Pancreas (tissue), 10 donors: Measurements from ENCODE around the gene KCNH1. TPM values are rescaled to one million over a fixed set of nuclear protein-coding genes. Genes with fewer than 3 reads are reported as not detected.

ENCODE experiments used
- ATAC-seq, 4 donors: fragments of 200-7000 bp; cut with Tn5 transposase; one replicate each; pipeline versions ENCODE4 v1.8.0 to v1.9.1; 2020; ENCODE audit warnings: mild to moderate bottlenecking in 4 of 4, moderate library complexity in 4 of 4
- DNase-seq, 6 donors: peaks; one replicate each; pipeline ENCODE4 v3.0.0-alpha.2; 2020
- FAIRE-seq: peaks from 2 replicates; lab custom pipeline; 2012; peaks lifted over from hg19 to GRCh38; lab: Jason Lieb, UNC
- H3K27ac ChIP-seq, 4 donors: fragments of 200-600 bp; sonication (generic); 1 replicate in 3 of 4; 2 replicates in 1 of 4; pipeline versions ENCODE4 v1.5.0 to v1.8.0; 2020
- H3K27me3 ChIP-seq, 4 donors: fragments of 200-600 bp; one replicate each; pipeline ENCODE4 v1.8.0; 2021
- H3K36me3 ChIP-seq, 3 donors: fragments of 200-600 bp; sonication (generic) in 1 of 3; one replicate each; pipeline versions ENCODE4 v1.5.0 to v1.8.0; 2020 to 2021
- H3K4me1 ChIP-seq, 3 donors: fragments of 200-600 bp; one replicate each; pipeline ENCODE4 v1.8.0; 2021
- H3K4me3 ChIP-seq, 4 donors: fragments of 200-600 bp; sonication (generic) in 2 of 4; one replicate each; pipeline versions ENCODE4 v1.5.0 to v1.8.0; 2020 to 2021
- H3K9me3 ChIP-seq, 4 donors: fragments of 200-600 bp; one replicate each; pipeline ENCODE4 v1.8.0; 2021
- CTCF ChIP-seq, 4 donors: fragments of 200-600 bp; sonication (generic) in 3 of 4; IDR thresholded peaks; one replicate each; pipeline versions ENCODE4 v1.5.0 to v1.8.0; 2021; ENCODE audit warnings: antibody characterized with exemption in 4 of 4
- WGBS, 2 donors: extraction: QIAGEN DNeasy Blood & Tissue Kit; methylation state at CpG; one replicate each; pipeline ENCODE4 v1.1.7; 2013; 5-methylcytosine and 5-hydroxymethylcytosine counted together
- intact Hi-C, 3 donors: fragments of 100-400 bp; cut with DNase I; formaldehyde crosslinking; loops; one replicate each; pipeline versions ENCODE4 v1.11.1 to v1.14.2; 2022
- polyA plus RNA-seq, 2 donors: library from polyadenylated mRNA; stranded (reverse); fragments of 200-250 nt; gene quantifications; one replicate each; pipeline ENCODE4 v1.2.3, GENCODE V29; 2013
- total RNA-seq, 6 donors: library from RNA; stranded (reverse); fragmentation: NEBNext Ultra II Directional in 4 of 6; extraction: Animal tissue kit (Norgen Biotek cat#: 25700) in 4 of 6; gene quantifications; one replicate each; pipeline versions ENCODE4 v1.2.1 to v1.2.4, GENCODE V29; 2021 to 2023
- donor health status: healthy with polysubstance abuse.
- donor health status: DM: no; HTN: no; CAD: no; lungs with moderate emphysema.
- donor health status: DM: no; HTN: no; CAD: no.
- donor health status: control.
- donor health status: control.
- donor health status: Bipolar disorder and iron deficiency.
- donor health status: DM: yes; HTN: yes; CAD: no.
- donor health status: DM: no; HTN: no; CAD: no.
- donor health status: DM: no; HTN: no; CAD: no.
- donor health status: DM: yes; HTN: yes; CAD: no.

Gene KCNH1
- total and polyA plus RNA-seq, 8 donors = 0.24 to 0.61 (median 0.36) TPM

DNA sequence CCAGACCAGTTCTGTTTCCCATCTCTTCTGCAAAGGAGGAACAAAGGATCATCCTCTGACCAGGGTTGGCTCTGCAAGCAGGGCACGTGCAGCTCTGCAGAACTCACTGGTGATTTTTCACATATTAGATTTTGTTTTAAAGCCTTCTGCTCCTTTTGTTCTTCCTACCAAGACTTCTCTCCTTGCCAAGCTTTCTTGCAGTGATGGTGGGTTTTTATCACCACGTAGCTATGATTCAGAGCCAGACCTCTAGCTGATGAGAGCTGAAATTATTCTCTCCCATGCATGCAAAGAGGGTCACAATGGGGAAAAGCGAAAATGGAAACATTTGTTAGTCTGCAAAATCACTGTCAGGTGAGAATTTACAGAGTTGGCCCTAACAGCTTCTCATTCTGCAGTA, 225.2 kb downstream of the KCNH1 start:
- 54 to 59% methylated on average over 3 of the region's 3 CpGs for WGBS, 2 donors
- Histone ChIP-seq H3K4me3 (no peak overlapping the region), H3K36me3 (no peaks in the 10 kb centered on the region), H3K27ac (no peak overlapping the region), H3K27me3 (no peaks in the 10 kb centered on the region), H3K9me3 (no peaks in the 10 kb centered on the region), H3K4me1 (no peaks in the 10 kb centered on the region)
- TF ChIP-seq CTCF (IDR thresholded peaks at IDR 0.05) = no peak
- FAIRE-seq (no peak), DNase-seq (no peak), ATAC-seq (no peak)
- intact Hi-C loops = no loop called here

DNA sequence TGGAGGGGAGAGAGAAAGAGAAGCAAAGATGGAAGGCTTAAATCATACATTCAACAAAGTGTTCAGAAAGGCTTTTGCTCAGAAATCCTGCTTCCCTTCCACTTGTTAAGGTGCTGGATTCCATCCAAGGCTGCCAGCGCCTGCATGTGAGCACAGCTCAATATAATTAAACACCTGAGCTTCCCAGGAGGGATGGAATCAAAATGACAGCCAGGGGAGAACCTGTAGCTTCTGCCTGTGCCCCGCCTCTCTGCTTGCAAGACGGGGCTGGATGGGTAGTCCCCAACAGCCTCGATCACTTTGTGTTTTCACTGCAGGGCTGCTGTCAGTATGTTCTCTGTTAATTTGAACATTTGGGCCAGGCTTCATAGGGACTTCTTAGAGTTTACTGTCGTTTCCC, 225.7 kb downstream of the KCNH1 start:
- Histone ChIP-seq H3K36me3 (no peaks in the 10 kb centered on the region), H3K27ac (no peak overlapping the region), H3K4me1 (no peaks in the 10 kb centered on the region), H3K9me3 (no peaks in the 10 kb centered on the region), H3K27me3 (no peaks in the 10 kb centered on the region), H3K4me3 (no peak overlapping the region)
- WGBS, 2 donors = 42 to 46% methylated on average over 5 of the region's 5 CpGs
- FAIRE-seq (no peak), DNase-seq (peak in 1 of 6 donors; percentile 25), ATAC-seq (no peak)
- intact Hi-C loops = no loop called here
- no peak for TF ChIP-seq CTCF (IDR thresholded peaks at IDR 0.05)

DNA sequence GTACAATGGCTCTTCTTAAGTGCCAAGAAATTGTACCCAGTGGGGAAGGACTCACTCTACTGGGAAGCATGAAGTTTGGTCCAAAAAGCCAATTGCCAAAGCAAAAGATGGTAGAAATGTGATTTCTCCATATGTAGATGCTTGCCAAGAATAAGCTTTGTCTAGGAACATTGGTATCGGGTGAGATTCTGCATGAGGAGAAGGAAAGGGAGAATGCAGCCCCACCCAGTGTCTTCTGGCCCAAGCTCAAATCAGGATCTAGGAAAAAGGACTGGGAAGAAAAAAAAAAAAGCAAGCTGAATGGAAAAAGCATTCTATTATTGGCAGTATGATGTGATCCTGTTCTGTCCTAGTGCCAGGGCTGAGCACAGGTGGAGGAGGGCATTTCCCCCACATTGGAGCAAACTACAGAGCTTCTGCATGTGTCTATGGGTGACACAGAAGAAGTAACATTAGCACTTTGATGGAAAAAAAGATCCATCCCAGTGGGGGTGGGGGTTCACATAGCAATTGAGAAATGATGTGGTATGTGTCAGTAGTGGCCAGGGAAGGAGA, 226.6 kb downstream of the KCNH1 start:
- H3K27me3 ChIP-seq = no peaks in the 10 kb centered on the region
- intact Hi-C loops = no loop called here
- ATAC-seq (no peak), FAIRE-seq (no peak), DNase-seq (no peak)
- H3K36me3 ChIP-seq = no peaks in the 10 kb centered on the region
- H3K27ac ChIP-seq = no peak overlapping the region
- no peak for TF ChIP-seq CTCF (IDR thresholded peaks at IDR 0.05)
- H3K9me3 ChIP-seq = no peaks in the 10 kb centered on the region
- no peak overlapping the region for H3K4me3 ChIP-seq
- WGBS, 2 donors = 78 to 96% methylated on average over 1 of the region's 1 CpG
- no peaks in the 10 kb centered on the region for H3K4me1 ChIP-seq

DNA sequence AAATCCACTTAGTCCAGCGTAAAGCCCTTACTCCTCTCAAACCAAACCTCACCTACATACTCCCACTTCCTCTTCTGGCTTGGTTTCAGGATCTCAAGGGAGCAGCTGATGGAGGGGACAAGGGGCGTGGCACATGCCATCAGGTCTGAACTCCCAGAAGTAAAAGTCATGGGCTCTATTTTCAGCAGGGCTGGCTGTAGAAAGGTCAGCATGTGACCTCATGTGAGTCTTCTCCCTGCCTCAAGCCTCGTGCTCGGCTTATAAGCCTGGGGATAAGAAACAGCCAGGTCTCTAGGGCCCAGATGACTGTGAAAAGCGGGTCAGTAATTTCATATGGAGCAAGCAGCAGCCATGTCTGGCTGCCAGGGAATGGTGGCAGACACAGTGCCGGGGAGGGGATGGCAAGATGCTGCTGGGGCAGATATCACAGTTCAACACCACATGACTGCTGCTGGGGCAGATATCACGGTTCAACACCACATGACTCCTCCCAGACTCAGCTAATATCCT, 227.9 kb downstream of the KCNH1 start:
- FAIRE-seq = no peak
- intact Hi-C loops = no loop called here

More for the DNA sequence above, 227.9 kb downstream of the KCNH1 start:
- no peak overlapping the region for H3K27ac ChIP-seq
- H3K36me3 ChIP-seq = no peaks in the 10 kb centered on the region
- ATAC-seq (no peak), DNase-seq (no peak)
- no peaks in the 10 kb centered on the region for H3K27me3 ChIP-seq
- TF ChIP-seq CTCF (IDR thresholded peaks at IDR 0.05) = no peak
- WGBS, 2 donors = 63 to 74% methylated on average over 7 of the region's 7 CpGs
- no peaks in the 10 kb centered on the region for H3K9me3 ChIP-seq
- H3K4me3 ChIP-seq = no peak overlapping the region
- H3K4me1 ChIP-seq = no peaks in the 10 kb centered on the region
